Stimulated activated naive B cell treated with anti-CD40 and anti-IgM and Interleukin-4, amounts not matched to agents 10 μg/mL and 1 μg/mL and 100 μg/mL, for 72 hours (primary cell): ENCODE data around the gene XAB2.

ENCODE experiments used
- ATAC-seq, 2 donors: fragments of 150-1000 bp; cut with Tn5 transposase; replicated peaks; 2 replicates each; pipeline ENCODE4 v1.10.0; 2021; ENCODE audit warnings: moderate library complexity in 1 of 2
- DNase-seq: peaks from one replicate; pipeline ENCODE4 v3.0.0; 2021
- H3K27ac Mint-ChIP-seq: one replicate; pipeline ENCODE4 v1.8.0; 2022; ENCODE audit warnings: mild to moderate bottlenecking, mixed read lengths
- H3K27me3 Mint-ChIP-seq, 2 donors: one replicate each; pipeline ENCODE4 v1.8.0; 2022; ENCODE audit warnings: mixed read lengths in 2 of 2
- H3K36me3 Mint-ChIP-seq, 2 donors: one replicate each; pipeline ENCODE4 v1.8.0; 2022; ENCODE audit warnings: mixed read lengths in 2 of 2, mild to moderate bottlenecking in 1 of 2
- H3K4me1 Mint-ChIP-seq, 2 donors: one replicate each; pipeline ENCODE4 v1.8.0; 2022; ENCODE audit warnings: mixed read lengths in 2 of 2, mild to moderate bottlenecking in 1 of 2
- H3K4me3 Mint-ChIP-seq, 2 donors: one replicate each; pipeline ENCODE4 v1.8.0; 2022; ENCODE audit warnings: mild to moderate bottlenecking in 2 of 2, mixed read lengths in 2 of 2, moderate library complexity in 1 of 2
- H3K9me3 Mint-ChIP-seq, 2 donors: one replicate each; pipeline ENCODE4 v1.8.0; 2022; ENCODE audit warnings: mixed read lengths in 2 of 2, mild to moderate bottlenecking in 1 of 2

Gene XAB2

GRCh38 chr19:7661744-7662538 lies 32.6 kb upstream of the XAB2 start:
- Mint-ChIP-seq H3K27ac (no peak overlapping the region), H3K27me3 (peaks cover 5 to 8% of the 10 kb centered on the region in 2 donors), H3K4me3 (no peak overlapping the region), H3K4me1 (peaks cover 3 to 15% of the 10 kb centered on the region in 2 donors), H3K9me3 (no peaks in the 10 kb centered on the region), H3K36me3 (no peaks in the 10 kb centered on the region)
- DNase-seq = no peak
- no peak for ATAC-seq

- Mint-ChIP-seq H3K4me3 (peak overlapping the region; percentile 78 to 82), H3K27me3 (no peaks in the 10 kb centered on the region), H3K9me3 (no peaks in the 10 kb centered on the region), H3K4me1 (peaks cover 5 to 15% of the 10 kb centered on the region in 2 donors), H3K36me3 (no peaks in the 10 kb centered on the region), H3K27ac (peak overlapping the region; percentile 90)
- ATAC-seq (peak; percentile 97 to 99), DNase-seq (peak; percentile 70)
Measured at GRCh38 chr19:7658219-7658686, 28.9 kb upstream of the XAB2 start.

- ATAC-seq (peak; percentile 53 to 68), DNase-seq (peak; percentile 44)
- peak overlapping the region; percentile 13 to 82 for H3K4me3 Mint-ChIP-seq
- H3K9me3 Mint-ChIP-seq = no peaks in the 10 kb centered on the region
- H3K36me3 Mint-ChIP-seq = peaks cover 0 to 2% of the 10 kb centered on the region in 2 donors
- H3K27me3 Mint-ChIP-seq = no peaks in the 10 kb centered on the region
- peaks cover 7 to 19% of the 10 kb centered on the region in 2 donors for H3K4me1 Mint-ChIP-seq
- H3K27ac Mint-ChIP-seq = peak overlapping the region; percentile 90
Measured at GRCh38 chr19:7657131-7657751, 27.9 kb upstream of the XAB2 start.

- no peak overlapping the region for H3K4me3 Mint-ChIP-seq
- DNase-seq (no peak), ATAC-seq (no peak)
- H3K27ac Mint-ChIP-seq = peak overlapping the region; percentile 32
- H3K27me3 Mint-ChIP-seq = no peaks in the 10 kb centered on the region
- H3K9me3 Mint-ChIP-seq = no peaks in the 10 kb centered on the region
- peaks cover 0 to 2% of the 10 kb centered on the region in 2 donors for H3K36me3 Mint-ChIP-seq
- H3K4me1 Mint-ChIP-seq = peaks cover 9 to 23% of the 10 kb centered on the region in 2 donors
Measured at GRCh38 chr19:7655581-7655980, 26.2 kb upstream of the XAB2 start.

- H3K27me3 Mint-ChIP-seq = peaks cover 0 to 7% of the 10 kb centered on the region in 2 donors
- H3K4me3 Mint-ChIP-seq = no peak overlapping the region
- ATAC-seq (no peak), DNase-seq (no peak)
- no peaks in the 10 kb centered on the region for H3K9me3 Mint-ChIP-seq
- H3K27ac Mint-ChIP-seq = no peak overlapping the region
- H3K4me1 Mint-ChIP-seq = peaks cover 9 to 23% of the 10 kb centered on the region in 2 donors
- peaks cover 0 to 2% of the 10 kb centered on the region in 2 donors for H3K36me3 Mint-ChIP-seq
Measured at GRCh38 chr19:7654401-7654800, 25.1 kb upstream of the XAB2 start.

- DNase-seq (peak; percentile 67), ATAC-seq (peak; percentile 84 to 87)
- Mint-ChIP-seq H3K4me3 (peak overlapping the region; percentile 78), H3K27me3 (peaks cover 0 to 7% of the 10 kb centered on the region in 2 donors), H3K27ac (peak overlapping the region; percentile 92), H3K4me1 (peaks cover 6 to 10% of the 10 kb centered on the region in 2 donors), H3K9me3 (no peaks in the 10 kb centered on the region), H3K36me3 (peaks cover 12 to 14% of the 10 kb centered on the region in 2 donors)
Measured at GRCh38 chr19:7652061-7652641, 22.8 kb upstream of the XAB2 start.

- H3K36me3 Mint-ChIP-seq = peaks cover 18 to 25% of the 10 kb centered on the region in 2 donors
- DNase-seq (no peak), ATAC-seq (no peak)
- peak overlapping the region; percentile 20 for H3K27ac Mint-ChIP-seq
- peaks cover 0 to 7% of the 10 kb centered on the region in 2 donors for H3K27me3 Mint-ChIP-seq
- H3K9me3 Mint-ChIP-seq = no peaks in the 10 kb centered on the region
- H3K4me1 Mint-ChIP-seq = peaks cover 7 to 8% of the 10 kb centered on the region in 2 donors
- H3K4me3 Mint-ChIP-seq = no peak overlapping the region
Measured at GRCh38 chr19:7650148-7650547, 20.8 kb upstream of the XAB2 start.

- Mint-ChIP-seq H3K36me3 (peaks cover 33 to 41% of the 10 kb centered on the region in 2 donors), H3K4me3 (no peak overlapping the region), H3K27ac (no peak overlapping the region), H3K27me3 (peaks cover 0 to 7% of the 10 kb centered on the region in 2 donors), H3K4me1 (peaks cover 7 to 8% of the 10 kb centered on the region in 2 donors), H3K9me3 (no peaks in the 10 kb centered on the region)
- no peak for DNase-seq
- ATAC-seq = no peak
Measured at GRCh38 chr19:7648265-7649014, 19.1 kb upstream of the XAB2 start.

GRCh38 chr19:7647156-7647555 lies 17.8 kb upstream of the XAB2 start:
- ATAC-seq = no peak

GRCh38 chr19:7646426-7646700 lies 17.0 kb upstream of the XAB2 start:
- no peak overlapping the region for H3K27ac Mint-ChIP-seq
- no peak for ATAC-seq
- DNase-seq = no peak
- peaks cover 42 to 57% of the 10 kb centered on the region in 2 donors for H3K36me3 Mint-ChIP-seq
- peaks cover 0 to 4% of the 10 kb centered on the region in 2 donors for H3K4me1 Mint-ChIP-seq
- peaks cover 0 to 2% of the 10 kb centered on the region in 2 donors for H3K9me3 Mint-ChIP-seq
- H3K27me3 Mint-ChIP-seq = peaks cover 0 to 7% of the 10 kb centered on the region in 2 donors
- no peak overlapping the region for H3K4me3 Mint-ChIP-seq

More at GRCh38 chr19:7647156-7647555, 17.8 kb upstream of the XAB2 start:
- no peak overlapping the region for H3K27ac Mint-ChIP-seq
- H3K4me1 Mint-ChIP-seq = peaks cover 3 to 5% of the 10 kb centered on the region in 2 donors
- peaks cover 0 to 2% of the 10 kb centered on the region in 2 donors for H3K9me3 Mint-ChIP-seq
- H3K36me3 Mint-ChIP-seq = peaks cover 39 to 53% of the 10 kb centered on the region in 2 donors
- DNase-seq = no peak
- H3K4me3 Mint-ChIP-seq = no peak overlapping the region
- peaks cover 0 to 7% of the 10 kb centered on the region in 2 donors for H3K27me3 Mint-ChIP-seq

GRCh38 chr19:7645656-7646425 lies 16.5 kb upstream of the XAB2 start:
- H3K9me3 Mint-ChIP-seq = peaks cover 0 to 2% of the 10 kb centered on the region in 2 donors
- H3K27me3 Mint-ChIP-seq = peaks cover 0 to 7% of the 10 kb centered on the region in 2 donors
- no peak overlapping the region for H3K4me3 Mint-ChIP-seq
- H3K36me3 Mint-ChIP-seq = peaks cover 42 to 57% of the 10 kb centered on the region in 2 donors
- ATAC-seq (no peak), DNase-seq (no peak)
- H3K4me1 Mint-ChIP-seq = peaks cover 0 to 4% of the 10 kb centered on the region in 2 donors
- no peak overlapping the region for H3K27ac Mint-ChIP-seq

- H3K4me1 Mint-ChIP-seq = peaks cover 3 to 6% of the 10 kb centered on the region in 2 donors
- H3K27ac Mint-ChIP-seq = no peak overlapping the region
- peaks cover 0 to 4% of the 10 kb centered on the region in 2 donors for H3K27me3 Mint-ChIP-seq
- no peak for DNase-seq
- no peak overlapping the region for H3K4me3 Mint-ChIP-seq
- peaks cover 0 to 2% of the 10 kb centered on the region in 2 donors for H3K9me3 Mint-ChIP-seq
- peaks cover 45 to 61% of the 10 kb centered on the region in 2 donors for H3K36me3 Mint-ChIP-seq
- ATAC-seq = peak in 1 of 2 donors; percentile 13
Measured at GRCh38 chr19:7645163-7645562, 15.8 kb upstream of the XAB2 start.

GRCh38 chr19:7644550-7644877 lies 15.2 kb upstream of the XAB2 start:
- Mint-ChIP-seq H3K27me3 (no peaks in the 10 kb centered on the region), H3K4me1 (peaks cover 9 to 13% of the 10 kb centered on the region in 2 donors), H3K27ac (no peak overlapping the region), H3K36me3 (peaks cover 52 to 67% of the 10 kb centered on the region in 2 donors), H3K9me3 (peaks cover 0 to 2% of the 10 kb centered on the region in 2 donors), H3K4me3 (no peak overlapping the region)
- DNase-seq (no peak), ATAC-seq (no peak)
